NCI-H1694 treated with DMSO at 0.1 percent for 48 hours (cell line): ENCODE measurements around the gene PSMB10.
"Not testable (repeated sequence)": the region's sequence is repeated elsewhere in the genome, so short reads cannot be mapped to it uniquely, and the experiment has no call there.

Experiments
- DNase-seq: peaks from one replicate; lab custom pipeline; 2025; lab: John Stamatoyannopoulos, UW

Gene PSMB10

DNA sequence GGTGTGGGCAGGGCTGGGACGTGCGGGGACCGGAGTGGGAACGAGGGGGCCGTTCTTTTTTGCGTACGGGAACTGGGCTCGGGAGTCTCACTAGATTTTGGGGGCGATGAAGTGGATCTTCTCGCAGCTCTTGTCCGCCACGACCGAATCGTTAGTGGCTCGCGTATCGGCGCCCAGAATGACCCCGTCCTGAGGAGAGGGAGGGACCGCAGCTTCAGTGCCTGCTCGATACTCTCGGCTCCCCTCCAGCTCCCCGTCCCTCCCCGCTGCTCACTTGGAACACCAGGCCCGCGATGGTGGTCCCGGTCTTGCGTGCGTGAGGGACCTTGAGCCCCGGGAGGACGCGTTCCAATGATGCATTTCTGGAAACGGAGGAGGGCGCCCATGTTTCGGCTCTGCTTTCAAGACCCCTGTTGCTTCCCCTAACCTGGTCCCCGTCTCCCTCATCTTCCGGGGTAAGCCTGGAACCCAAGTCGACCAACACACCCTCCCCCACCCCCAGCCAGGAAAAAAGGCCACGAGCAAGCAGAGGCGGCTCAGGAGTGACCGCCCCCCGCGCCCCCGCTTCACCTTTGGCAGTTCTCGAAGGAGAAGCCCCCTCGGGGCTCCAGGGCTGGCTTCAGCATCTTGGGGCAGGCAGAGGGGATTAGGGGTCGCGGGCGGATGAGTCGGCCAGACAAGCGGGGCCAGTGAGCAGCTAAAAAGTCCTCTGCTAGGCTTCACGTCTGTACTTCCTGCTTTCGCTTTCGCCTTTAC lies at the start of gene PSMB10:
TSS of gene PSMB10 (minus strand) at position 727 of the 756 bp plus-strand sequence. CDS start at position 626, 101 bp downstream.
- DNase-seq = peak; percentile 11

DNA sequence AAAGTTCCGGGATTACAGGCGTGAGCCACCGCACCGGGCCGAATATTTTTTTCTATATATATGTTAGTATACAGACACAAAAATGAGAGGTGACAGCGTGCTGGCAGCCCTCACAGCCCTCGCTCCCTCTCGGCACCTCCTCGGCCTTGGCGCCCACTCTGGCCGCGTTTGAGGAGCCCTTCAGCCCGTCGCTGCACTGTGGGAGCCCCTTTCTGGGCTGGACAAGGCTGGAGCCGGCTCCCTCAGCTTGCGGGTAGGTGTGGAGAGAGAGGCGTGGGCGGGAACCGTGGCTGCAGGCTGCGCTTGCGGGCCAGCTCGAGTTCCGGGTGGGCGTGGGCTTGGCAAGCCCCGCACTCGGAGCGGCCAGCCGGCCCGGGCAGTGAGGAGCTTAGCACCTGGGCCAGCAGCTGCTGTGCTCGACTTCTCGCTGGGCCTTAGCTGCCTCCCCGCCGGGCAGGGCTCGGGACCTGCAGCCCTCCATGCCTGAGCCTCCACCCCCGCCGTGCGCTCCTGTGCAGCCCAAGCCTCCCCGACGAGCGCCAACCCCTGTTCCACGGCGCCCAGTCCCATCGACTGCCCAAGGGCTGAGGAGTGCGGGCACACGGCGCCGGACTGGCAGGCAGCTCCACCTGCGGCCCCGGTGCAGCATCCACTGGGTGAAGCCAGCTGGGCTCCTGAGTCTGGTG lies 45.5 kb upstream of the PSMB10 start:
- DNase-seq = no peak

DNA sequence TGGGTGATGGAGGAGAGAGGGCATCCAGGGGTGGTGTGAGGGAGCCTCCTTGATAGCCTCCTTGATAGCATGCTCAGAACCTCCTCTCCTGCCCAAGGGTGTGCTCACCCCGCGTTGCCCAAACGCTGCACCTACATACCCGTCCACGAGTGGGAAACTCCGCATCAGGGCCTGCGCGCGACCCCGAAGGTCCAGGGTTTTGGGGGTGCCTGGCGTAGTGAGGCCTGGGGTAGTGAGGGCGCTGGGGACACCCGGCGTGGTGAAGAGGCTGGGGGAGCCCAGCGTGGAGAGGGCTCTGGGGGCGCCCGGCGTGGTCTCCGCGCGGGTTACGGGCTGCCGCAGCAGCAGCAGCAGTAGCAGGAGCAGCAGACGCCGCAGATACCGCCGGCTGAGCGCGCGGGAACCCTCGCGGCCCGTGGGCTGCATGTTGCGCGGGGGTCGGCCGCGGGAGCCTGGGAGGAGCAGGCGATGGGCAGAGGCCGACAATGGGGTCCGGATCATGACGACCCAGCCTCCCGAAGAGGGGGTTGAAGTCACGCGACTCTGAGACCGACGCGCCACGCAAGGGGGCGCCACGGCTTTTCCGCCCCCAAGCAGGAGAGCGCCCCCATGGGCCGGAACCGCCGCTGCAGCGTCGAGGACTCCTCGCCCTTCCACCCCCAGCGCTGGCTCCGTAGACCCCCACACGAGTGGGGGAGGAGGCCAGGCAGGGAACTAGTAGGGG lies 43.5 kb upstream of the PSMB10 start, which contains the start of gene DPEP3:
TSS of gene DPEP3 (minus strand) at position 545 of the 724 bp plus-strand sequence. CDS start at position 426, 119 bp downstream.
- no peak for DNase-seq

DNA sequence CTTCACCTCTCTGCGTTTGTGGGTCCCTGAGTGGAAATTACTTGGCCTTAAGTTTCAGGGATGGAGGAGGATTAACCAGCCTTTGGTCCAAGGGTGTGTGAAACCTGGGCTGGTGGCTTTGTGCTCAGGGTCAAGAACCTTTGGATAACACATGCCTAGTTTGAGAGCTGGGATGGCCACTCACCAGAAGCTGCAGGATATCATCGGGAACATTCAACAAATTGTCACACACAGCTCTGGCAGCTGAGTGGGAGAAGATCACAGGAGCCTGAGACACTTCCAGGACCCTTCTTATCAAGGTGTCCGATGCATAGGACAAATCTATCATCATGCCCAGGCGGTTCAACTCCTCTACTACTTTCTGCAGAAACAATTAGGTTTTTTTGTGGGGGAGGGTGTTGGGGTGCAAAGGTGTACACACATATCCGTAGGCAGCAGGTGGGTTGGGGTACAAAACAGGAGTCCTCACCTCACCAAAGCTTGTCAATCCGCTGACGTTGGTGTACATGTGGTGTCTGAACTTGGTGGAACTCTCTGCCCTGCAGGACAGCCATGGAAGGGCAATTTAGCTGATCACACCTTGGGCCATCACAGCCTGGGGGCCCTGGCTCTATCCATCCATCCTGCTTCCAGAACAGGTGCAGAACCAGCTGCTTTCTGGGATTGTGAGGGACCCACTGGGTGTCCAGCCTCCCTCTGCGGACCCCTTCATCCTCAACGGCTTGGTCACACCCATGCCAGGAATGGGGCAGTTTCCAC lies 41.0 kb upstream of the PSMB10 start:
- no peak for DNase-seq

DNA sequence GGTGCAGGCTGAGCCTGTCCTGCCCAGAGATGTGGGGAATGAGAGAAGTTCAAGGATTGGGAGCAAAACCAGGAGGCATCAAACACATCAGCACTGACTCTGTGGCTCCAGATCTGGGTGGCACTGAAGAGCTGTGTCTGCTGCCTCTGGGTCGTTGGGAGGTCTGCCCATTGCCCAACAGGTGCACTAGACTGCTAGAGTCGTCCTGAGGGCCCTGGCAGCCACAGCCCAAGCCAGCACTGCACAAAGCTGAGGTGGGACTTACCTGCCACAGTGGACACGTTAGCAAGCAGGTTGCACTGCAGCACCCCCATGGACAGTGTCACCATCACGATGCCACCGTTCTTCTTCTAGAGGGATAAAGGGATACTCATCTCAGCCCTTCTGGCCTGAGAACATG lies 40.4 kb upstream of the PSMB10 start:
- no peak for DNase-seq

DNA sequence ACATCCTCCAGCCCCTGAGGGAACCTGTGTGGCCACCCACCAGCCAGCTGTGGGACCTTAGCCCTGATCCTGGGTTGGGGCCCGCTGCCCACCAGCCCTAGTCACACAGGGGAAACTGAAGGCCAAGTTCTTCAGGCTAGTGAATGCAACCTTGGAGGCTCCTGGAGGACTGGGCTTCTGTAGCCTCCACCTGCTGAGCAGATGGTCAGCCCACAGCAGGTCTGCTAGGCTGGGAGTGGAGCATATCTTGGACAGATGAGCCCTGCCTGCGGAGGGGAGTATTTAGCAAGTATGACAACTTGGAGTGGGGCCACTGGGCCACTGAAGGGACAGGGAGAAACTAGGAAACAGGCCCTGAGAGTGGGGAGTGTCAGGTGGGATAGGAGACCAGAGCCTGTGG lies 39.6 kb upstream of the PSMB10 start:
- no peak for DNase-seq

DNA sequence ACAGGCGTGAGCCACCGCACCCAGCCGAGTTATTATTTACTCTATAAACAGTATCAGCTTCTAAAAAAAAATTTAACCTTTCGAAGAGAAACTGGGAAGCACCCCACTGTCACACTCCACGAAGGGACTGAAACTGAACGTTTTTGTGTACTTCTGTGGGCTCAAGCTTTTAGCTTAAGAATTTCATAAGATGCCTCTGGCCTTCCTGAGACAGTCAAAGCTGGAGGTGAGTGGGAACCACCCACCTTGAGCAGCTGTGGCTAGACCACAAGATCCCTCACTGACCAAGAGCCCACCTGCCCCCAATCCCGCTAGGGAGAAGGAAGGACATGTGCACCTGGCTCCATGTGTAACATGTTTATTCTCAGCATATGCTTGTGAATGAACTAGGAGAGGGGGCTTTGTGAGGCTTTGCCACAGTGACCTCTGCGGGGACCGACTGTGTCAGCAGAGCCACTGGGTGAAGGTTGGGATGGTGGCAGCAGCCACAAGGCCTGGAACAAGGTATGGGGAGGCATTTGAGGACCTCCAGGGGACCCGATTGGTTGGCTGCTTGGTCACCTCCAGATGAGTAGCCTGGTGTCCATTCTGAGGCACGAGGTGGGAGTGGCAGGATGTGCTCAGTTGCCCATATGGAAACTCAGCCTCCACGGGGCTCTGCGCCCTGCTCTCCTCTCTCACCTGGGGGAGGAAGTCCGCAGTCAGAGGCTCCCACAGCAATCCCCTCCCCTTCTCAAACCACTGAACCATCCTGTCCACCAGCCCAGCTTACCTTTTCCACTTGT lies 38.9 kb upstream of the PSMB10 start:
- DNase-seq = no peak

DNA sequence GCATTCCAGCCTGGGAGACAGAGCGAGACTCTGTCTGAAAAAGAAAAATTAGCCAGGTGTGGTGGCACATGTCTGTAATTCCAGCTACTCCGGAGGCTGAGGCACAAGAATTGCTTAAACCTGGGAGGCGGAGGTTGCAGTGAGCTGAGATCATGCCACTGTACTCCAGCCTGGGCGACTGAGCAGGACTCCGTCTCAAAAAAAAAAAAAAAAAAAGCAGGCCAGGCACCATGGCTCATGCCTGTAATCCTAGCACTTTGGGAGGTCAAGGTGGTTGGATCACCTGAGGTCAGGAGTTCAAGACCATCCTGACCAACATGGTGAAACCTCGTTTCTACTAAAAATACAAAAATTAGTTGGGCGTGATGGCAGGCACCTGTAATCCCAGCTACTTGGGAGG lies 35.6 kb upstream of the PSMB10 start:
- DNase-seq = not testable (repeated sequence)

DNA sequence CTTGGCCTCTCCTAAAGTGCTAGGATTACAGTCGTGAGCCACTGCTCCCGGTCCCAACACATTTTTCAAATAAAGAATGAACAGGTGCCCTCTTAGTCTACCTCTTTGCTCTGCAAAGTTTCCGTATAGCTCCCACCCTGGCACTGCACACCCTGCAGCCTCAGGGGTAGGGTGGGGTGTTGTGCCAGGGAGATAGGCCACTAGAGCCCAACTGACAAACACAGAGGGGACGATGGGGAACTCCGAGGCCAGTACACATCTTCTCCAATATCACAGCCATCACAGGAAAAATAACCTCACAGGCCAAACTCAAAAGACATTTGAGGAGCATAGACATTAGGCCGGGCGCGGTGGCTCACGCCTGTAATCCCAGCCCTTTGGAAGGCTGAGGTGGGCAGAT lies 34.5 kb upstream of the PSMB10 start:
- DNase-seq = no peak

DNA sequence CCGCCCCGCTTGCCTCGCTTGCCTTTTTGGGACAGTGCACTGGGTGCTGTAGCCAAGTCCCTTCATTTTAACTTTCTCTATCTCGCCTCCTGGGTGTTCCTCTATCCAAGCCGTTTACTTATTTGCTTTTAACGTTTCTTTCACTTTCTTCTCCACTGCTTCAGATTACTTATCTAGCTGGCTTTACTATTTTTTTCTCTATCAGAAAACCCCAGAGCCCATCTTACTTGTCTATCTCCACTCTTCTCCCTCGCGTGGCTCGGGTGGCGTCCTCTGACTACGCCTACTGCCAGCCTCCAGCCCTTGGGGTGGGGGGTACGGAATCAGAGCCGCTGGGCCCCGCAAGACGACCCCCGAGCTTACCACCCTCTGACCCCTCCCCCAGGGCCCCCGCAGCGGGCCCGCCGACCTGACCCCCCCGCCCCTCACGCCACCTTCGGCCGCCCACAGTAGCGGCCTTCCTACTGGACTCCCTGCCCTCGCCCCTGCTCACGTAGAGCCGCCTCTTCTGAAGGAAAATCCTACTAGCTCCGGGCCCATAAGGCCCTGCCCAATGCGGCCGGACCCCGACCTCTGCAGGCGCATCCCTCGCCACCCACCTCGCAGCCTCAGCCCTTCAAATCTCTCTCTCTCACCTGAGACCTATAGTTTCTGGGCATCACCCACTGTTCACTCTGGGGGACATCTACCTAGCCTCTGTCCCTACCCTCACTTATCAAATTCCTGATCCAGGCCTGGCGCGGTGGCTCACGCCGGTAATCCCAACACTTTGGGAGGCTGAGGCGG lies 32.8 kb upstream of the PSMB10 start:
- no peak for DNase-seq

DNA sequence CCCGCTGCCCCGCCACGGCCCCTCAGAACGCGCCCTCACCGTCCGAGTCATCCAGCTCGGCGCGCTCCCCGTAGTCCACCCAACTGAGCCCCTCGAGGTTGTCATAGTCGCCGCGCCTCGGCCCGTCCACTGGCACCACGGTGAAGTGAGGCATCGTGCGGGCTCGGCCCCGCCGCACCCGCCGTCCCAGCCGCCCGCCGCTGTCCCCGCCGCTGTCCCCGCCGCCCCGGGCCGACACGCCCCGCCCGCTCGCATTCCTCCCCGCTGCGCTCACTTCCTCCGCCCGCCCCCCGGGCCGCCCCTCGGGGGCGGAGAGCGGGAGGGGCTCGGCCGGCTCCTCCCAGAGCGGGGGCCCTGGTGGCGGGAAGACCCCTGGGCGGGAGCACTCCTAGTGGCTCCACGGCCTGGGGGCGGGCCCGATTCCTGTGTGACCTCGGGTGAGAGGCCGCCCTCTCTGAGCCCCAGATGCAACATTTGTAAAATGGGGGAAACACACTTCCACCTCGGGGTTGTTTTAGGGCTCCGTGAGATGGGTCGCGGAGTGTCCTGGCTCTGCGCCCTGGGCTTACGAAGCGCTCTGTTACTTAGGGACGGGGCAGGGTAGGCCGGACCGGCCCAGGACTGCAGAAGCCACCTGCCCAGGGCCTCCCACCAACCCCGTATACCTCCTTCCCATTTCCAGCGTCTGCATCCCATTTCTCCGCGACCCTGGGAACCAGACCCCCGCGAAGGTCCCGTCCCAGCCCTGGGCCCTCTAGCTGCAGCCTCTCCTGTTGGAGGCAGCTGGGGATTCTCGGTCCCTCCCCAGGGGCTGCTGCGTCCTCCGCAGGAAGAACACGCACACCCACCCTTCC lies 32.0 kb upstream of the PSMB10 start, which contains the start of gene SLC12A4:
TSS of gene SLC12A4 (minus strand) at position 238 of the 854 bp plus-strand sequence. CDS start at position 154, 84 bp downstream.
- DNase-seq = peak; percentile 22

DNA sequence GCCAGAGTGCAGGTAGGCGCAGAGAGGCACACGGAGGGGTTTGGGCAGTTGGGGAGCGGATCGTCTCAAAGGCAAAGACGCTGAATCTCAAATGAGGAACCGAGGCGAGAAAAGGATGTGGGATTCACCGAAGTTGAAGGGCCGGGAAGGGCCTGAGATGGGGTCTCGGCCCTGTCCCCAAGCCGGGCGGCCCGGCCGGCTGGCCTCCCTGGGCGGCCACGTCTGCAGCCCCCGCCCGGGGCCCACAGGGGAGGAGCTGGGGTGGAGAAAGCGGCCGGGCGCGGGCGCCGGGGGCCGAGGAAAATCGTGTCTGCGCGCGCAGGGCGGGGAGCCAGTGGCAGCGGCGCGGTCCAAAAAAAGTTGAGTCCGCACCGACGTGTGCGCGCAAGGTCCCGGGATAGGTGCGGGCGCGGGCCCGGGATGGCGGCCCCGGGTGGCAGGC lies 31.3 kb upstream of the PSMB10 start:
- no peak for DNase-seq

DNA sequence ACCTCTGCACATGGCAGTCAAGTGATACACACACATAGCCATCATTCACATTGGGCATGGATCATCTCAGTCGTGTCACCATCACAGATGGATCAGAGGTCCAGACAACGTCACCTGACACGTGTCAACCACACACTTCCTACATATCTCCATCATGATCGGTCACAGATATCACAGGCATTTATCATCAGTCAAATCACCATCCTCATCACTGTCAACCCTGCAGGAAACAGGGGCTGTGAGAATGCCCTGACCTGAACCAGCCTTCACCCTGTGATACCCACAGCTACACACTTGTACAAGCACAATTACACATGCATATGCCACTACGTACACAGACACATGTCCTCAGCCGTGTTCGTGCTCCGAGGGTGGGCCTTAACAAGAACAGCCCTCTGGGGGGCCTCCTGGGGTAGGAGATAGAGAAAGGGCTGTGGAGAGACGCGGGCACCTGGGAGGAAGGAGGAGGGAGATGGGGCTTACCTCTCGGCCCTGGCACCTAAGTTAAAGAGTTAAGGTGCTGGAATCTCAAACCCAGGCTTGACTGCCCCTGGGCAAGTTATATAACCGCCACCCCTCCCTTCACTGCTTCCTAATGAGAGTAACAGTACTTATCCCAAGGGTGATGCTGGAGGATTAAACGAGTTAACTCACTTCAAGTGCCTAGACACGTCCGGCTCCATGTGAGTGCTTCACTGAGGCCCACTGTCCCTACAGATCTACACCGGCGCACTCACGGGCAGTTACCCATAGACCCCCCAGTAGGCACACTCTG lies 30.7 kb upstream of the PSMB10 start:
- DNase-seq = no peak

DNA sequence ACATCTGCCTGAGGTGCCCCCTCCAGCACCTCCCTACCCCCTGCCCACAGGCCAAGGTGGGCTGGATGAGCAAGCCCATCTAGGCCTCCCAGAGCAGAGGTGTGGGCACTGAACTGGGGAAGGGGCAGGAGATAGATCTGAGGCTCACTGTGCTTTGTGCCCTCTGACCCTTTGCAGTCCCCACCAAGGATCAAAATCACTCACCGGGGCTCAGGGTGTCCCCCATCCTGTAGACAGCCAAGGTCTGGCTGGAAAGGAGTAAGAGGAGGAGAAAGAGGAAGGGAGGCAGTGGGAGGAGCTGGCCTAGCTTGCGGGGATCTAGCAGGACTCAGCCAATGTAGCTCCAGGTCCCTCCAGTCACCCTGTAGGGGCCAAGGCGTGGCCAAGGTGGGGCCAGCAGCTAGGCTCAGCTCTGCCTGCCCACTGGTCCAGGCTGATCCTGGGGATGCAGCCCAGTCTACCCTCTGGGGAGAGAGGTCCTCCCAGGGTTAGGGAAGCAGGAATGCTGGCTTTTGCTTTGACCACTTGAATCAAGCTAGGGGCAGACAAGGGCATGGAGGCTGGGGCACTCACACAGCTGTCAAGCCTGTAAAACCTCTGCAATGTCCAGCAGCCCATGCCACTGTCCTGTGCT lies 30.0 kb upstream of the PSMB10 start:
- no peak for DNase-seq

DNA sequence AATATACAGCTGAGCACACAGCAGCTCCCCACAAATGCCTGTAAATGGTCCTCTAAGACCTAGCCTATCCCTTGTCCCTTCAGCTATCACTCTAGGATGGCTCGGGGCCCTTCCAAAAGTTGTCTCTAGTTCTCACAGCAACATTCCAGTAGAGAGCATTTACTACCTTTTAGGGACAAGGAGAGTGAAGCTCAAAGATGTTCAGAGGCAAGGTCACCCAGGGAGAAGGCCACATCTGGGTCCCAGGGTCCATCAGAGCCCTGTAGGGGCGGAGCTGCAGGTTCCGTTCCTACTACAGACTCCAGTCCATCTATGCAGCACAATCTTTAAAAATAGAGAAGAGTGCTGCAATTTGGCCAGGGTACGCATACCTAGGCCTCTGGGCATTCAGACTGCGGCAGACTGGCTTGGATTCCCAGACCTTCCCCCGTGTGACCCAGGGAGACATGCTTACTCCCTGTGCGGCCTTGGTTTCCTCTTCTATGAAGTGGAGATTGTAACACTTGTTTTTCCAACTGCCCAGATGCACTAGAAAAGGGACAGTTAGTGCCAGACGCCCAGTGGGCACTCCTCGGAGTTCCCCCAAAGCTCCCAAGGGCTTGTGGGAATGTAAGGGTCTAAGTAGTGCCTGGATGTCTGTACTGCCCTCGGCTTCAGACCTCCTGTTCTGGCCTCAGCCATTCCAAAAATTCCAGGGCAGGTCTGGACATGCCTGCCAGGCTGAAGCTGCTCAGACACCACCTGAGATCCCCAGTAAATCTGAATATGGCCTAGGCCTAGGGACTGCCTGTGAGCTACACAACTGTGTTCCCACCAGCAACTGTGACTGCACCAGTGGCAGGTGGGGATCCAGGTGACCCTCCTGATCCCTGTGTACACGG lies 29.3 kb upstream of the PSMB10 start:
- no peak for DNase-seq

DNA sequence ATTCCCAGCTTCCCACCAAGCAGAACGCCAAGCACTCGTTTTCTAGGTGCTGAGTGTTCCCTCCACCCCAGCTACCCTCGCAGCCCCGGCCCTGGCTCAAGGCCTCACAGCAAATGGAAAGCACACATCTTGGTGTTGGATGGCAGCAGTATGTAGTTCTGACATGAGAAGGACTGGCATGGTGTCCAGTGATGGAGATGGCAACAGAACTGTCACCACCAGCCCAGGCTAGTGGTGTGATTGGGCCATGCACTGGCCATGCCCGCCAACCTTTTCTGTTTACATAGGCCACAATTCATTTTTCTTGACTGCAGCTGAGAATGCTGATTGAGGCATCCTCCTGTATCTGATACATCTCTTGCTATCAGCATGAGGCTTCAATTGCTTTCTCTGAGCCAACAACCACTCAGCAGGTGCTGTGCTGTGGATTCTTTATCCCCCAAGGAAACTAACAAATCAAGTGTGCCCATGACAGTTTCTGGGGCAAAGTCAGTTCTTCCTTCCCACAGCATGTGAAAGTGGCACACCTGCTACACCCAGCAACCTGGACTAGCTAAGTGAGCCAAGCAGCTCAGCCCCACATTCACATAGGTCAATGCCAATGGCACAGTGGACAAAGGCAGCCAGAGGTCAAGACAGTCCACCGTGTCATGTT lies 28.0 kb upstream of the PSMB10 start:
- no peak for DNase-seq
